Measurements from ENCODE around the gene ASCC1. TPM values are rescaled to one million over a fixed set of nuclear protein-coding genes. Genes with fewer than 3 reads are reported as not detected.
A peak's percentile ranks its signal among the peaks of the same experiment; 100 is the strongest.

ASCC1 gene
- total RNA-seq, 2 experiments from 2014 or later = 16.5 to 19.0 TPM

GRCh38 chr10:72223743-72224101 lies 7.6 kb upstream of the ASCC1 start:
- CTCF ChIA-PET = interaction anchor here (1.0 to 2.1 kb wide), 7 partner anchors 24 to 327 kb away, joined by 3 to 13 read pairs (median 5); no protein-coding TSS in a partner anchor
- H3K27ac ChIP-seq (ENCODE audit: low read depth in 1 of 2, low read length in 2 of 2) = no peak overlapping the region
- Mint-ChIP-seq H3K27me3 (no peaks in the 10 kb centered on the region), H3K27ac (peak overlapping the region; percentile 53), H3K4me1 (ENCODE audit: low read depth) (peaks cover 54% of the 10 kb centered on the region), H3K9me3 (no peaks in the 10 kb centered on the region), H3K4me3 (peak overlapping the region; percentile 7), H3K36me3 (ENCODE audit: low read depth) (peaks cover 61% of the 10 kb centered on the region)
- H3K4me1 ChIP-seq (ENCODE audit: insufficient read depth, low read length) = peaks cover 44% of the 10 kb centered on the region
- ATAC-seq (ENCODE audit: poor library complexity) = no peak
- TF ChIP-seq CTCF (IDR thresholded peaks at IDR 0.05) = no peak
- POLR2A ChIA-PET = interaction anchor here (0.6 to 1.6 kb wide), 8 partner anchors 8 to 839 kb away, joined by 3 to 6 read pairs (median 4); partner anchors contain the start of genes ANAPC16 and ASCC1
- H3K27me3 ChIP-seq (ENCODE audit: control insufficient read depth in 1 of 2, insufficient read depth in 2 of 2, low read length in 2 of 2) = no peaks in the 10 kb centered on the region
- peaks cover 57% of the 10 kb centered on the region for H3K36me3 ChIP-seq (ENCODE audit: insufficient read depth, low read length)
- intact Hi-C loops (cut with DNase I, micrococcal nuclease) = loop anchor here (2.0 to 5.0 kb wide), 6 partner anchors 91 to 326 kb away; no protein-coding TSS in a partner anchor
- H3K9me3 ChIP-seq (ENCODE audit: control insufficient read depth in 1 of 2, insufficient read depth in 1 of 2, low read length in 2 of 2) = no peaks in the 10 kb centered on the region
- DNase-seq = peak in 2 of 14 experiments; percentile 48 to 53
- H3K4me3 ChIP-seq (ENCODE audit: low read length) = no peak overlapping the region

- no peak for ATAC-seq (ENCODE audit: poor library complexity)
- Histone ChIP-seq H3K4me3 (ENCODE audit: low read length) (no peak overlapping the region), H3K36me3 (ENCODE audit: insufficient read depth, low read length) (peaks cover 52% of the 10 kb centered on the region), H3K4me1 (ENCODE audit: insufficient read depth, low read length) (peaks cover 52% of the 10 kb centered on the region), H3K9me3 (ENCODE audit: control insufficient read depth in 1 of 2, insufficient read depth in 1 of 2, low read length in 2 of 2) (no peaks in the 10 kb centered on the region), H3K27ac (ENCODE audit: low read depth in 1 of 2, low read length in 2 of 2) (no peak overlapping the region), H3K27me3 (ENCODE audit: control insufficient read depth in 1 of 2, insufficient read depth in 2 of 2, low read length in 2 of 2) (no peaks in the 10 kb centered on the region)
- Mint-ChIP-seq H3K36me3 (ENCODE audit: low read depth) (peaks cover 58% of the 10 kb centered on the region), H3K9me3 (no peaks in the 10 kb centered on the region), H3K27ac (no peak overlapping the region), H3K4me3 (no peak overlapping the region), H3K27me3 (no peaks in the 10 kb centered on the region), H3K4me1 (ENCODE audit: low read depth) (peaks cover 49% of the 10 kb centered on the region)
- intact Hi-C loops (cut with DNase I, micrococcal nuclease) = loop anchor here (5.0 kb wide), 3 partner anchors 149 to 324 kb away; no protein-coding TSS in a partner anchor
- DNase-seq = no peak
- TF ChIP-seq CTCF (IDR thresholded peaks at IDR 0.05) = no peak
- ChIA-PET POLR2A (interaction anchor here (0.6 to 2.9 kb wide), 2 partner anchors 27 to 158 kb away, joined by 3 to 7 read pairs; no protein-coding TSS in a partner anchor), CTCF (interaction anchor here (0.7 to 1.6 kb wide), 5 partner anchors 70 to 174 kb away, joined by 3 to 9 read pairs (median 4); no protein-coding TSS in a partner anchor)
These were observed 5.2 kb upstream of the ASCC1 start for GRCh38 chr10:72221278-72221677.

- H3K36me3 Mint-ChIP-seq (ENCODE audit: low read depth) = peaks cover 64% of the 10 kb centered on the region
- intact Hi-C loops (cut with DNase I, micrococcal nuclease) = loop anchor here (5.0 kb wide), 3 partner anchors 148 to 323 kb away; no protein-coding TSS in a partner anchor
- DNase-seq = no peak
- H3K4me1 Mint-ChIP-seq (ENCODE audit: low read depth) = peaks cover 50% of the 10 kb centered on the region
- H3K27ac Mint-ChIP-seq = no peak overlapping the region
- Histone ChIP-seq H3K27me3 (ENCODE audit: control insufficient read depth in 1 of 2, insufficient read depth in 2 of 2, low read length in 2 of 2) (no peaks in the 10 kb centered on the region), H3K4me1 (ENCODE audit: insufficient read depth, low read length) (peaks cover 54% of the 10 kb centered on the region), H3K4me3 (ENCODE audit: low read length) (no peak overlapping the region), H3K9me3 (ENCODE audit: control insufficient read depth in 1 of 2, insufficient read depth in 1 of 2, low read length in 2 of 2) (no peaks in the 10 kb centered on the region), H3K27ac (ENCODE audit: low read depth in 1 of 2, low read length in 2 of 2) (no peak overlapping the region), H3K36me3 (ENCODE audit: insufficient read depth, low read length) (peaks cover 49% of the 10 kb centered on the region)
- no peaks in the 10 kb centered on the region for H3K27me3 Mint-ChIP-seq
- ChIA-PET POLR2A (interaction anchor here (0.6 to 2.9 kb wide), 2 partner anchors 27 to 158 kb away, joined by 3 to 7 read pairs; no protein-coding TSS in a partner anchor), CTCF (interaction anchor here (0.7 to 1.6 kb wide), 4 partner anchors 94 to 173 kb away, joined by 3 to 9 read pairs (median 6); no protein-coding TSS in a partner anchor)
- H3K4me3 Mint-ChIP-seq = no peak overlapping the region
- ATAC-seq (ENCODE audit: poor library complexity) = no peak
- no peak for TF ChIP-seq CTCF (IDR thresholded peaks at IDR 0.05)
- H3K9me3 Mint-ChIP-seq = no peaks in the 10 kb centered on the region
These were observed 4.6 kb upstream of the ASCC1 start for GRCh38 chr10:72220637-72221036.
